GM12864 (cell line): ENCODE measurements around the gene ST6GALNAC4.

Experiments used
- DNase-seq: peaks from one replicate; pipeline ENCODE4 v3.0.0-alpha.2; 2011; ENCODE audit warnings: low read depth
- H3K4me3 ChIP-seq: 2 replicates; pipeline ENCODE4 v1.5.1; 2011; ENCODE audit warnings: mild to moderate bottlenecking, low read depth, low read length, control low read depth
- CTCF ChIP-seq: IDR thresholded peaks from 2 replicates; pipeline ENCODE4 v1.5.1; 2011; ENCODE audit warnings: low read depth, mild to moderate bottlenecking, moderate library complexity, low read length, control low read depth, inconsistent platforms; ENCODE audit errors: missing control alignments

The ST6GALNAC4 gene

DNA sequence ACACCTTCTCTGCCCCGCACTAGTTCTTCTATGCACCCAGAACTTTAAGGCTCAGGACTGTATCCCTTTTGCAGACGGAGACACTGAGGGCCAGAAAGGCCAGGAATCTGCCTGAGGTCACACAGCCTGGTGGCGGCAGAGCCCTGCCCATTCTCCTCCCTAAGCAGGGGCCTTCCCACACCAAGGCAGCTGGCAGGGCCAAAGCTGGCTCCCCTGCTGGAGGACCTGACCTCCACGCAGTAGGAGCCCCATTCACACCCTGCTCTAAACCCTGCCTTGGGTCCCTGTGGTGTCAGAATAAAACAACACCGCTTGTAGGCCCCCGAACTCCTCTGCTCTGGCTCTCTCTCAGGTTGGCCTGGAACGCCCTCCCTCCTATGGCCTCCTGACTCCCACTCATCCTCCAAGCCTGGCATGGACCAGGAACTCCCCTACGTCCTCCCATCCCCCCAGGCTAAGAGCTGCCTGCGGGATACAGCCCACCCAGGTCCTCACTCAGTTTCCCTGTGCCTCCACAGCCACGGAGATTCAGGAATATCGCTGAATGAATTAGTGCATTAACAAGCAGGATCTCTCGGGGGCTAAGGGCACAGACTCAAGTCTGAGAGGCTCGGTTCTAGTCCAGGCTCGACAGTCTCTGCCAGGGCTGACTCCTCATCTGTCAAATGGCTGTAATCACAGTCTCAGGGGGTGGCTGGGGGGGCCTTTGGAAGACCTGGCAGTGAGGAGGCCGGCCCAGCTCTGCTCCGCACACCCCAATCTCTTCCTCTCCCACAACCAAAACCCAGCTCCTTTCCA lies 20.2 kb downstream of the ST6GALNAC4 start:
- H3K4me3 ChIP-seq: no peak overlapping the region
- TF ChIP-seq CTCF: no peak
- DNase-seq: no peak

- no peak for TF ChIP-seq CTCF
- no peak overlapping the region for H3K4me3 ChIP-seq
- no peak for DNase-seq
Measured at GRCh38 chr9:127895811-127896210, 21.0 kb downstream of the ST6GALNAC4 start.

DNA sequence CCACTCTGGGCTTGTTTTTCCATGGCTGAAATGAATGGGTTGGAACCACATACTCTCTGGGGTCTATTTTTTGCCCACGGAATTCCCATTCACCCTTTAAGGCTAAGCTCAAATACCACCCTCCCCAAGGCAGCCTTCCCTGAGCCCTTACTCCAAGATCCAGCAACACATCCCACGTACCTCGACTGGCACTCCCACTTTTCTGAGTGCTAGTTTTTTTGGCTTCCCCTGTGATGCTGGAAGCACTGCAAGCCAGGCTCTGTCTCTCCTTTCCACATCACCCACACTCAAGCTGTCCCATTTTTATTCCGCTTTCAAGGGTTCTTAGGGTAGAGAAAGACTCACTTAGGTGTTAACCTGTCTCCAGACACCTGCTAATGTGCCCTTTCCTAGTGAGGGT lies 23.4 kb downstream of the ST6GALNAC4 start:
- TF ChIP-seq CTCF: no peak
- DNase-seq: no peak
- no peak overlapping the region for H3K4me3 ChIP-seq

DNA sequence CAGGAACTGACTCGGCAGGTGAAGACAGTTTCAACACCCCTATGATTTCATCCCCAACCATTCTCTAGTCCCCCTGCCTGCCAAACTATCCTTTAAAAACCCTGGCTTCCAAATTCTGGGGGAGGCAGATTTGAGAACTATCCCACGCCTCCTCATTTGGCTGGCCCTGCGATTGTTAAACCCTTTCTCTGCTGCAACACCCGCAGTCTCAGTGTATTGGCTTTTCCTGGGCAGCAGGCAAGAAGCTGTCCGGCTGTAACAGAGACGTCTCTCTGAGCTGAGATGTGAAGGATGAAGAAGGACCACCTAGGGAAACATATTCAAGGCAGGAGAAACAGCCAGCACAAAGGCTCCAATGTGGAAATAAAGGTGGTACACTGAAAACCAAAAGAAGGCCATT lies 24.0 kb downstream of the ST6GALNAC4 start:
- no peak for DNase-seq
- H3K4me3 ChIP-seq: no peak overlapping the region
- TF ChIP-seq CTCF: no peak

GRCh38 chr9:127890053-127890452 lies 26.8 kb downstream of the ST6GALNAC4 start:
- no peak for TF ChIP-seq CTCF
- H3K4me3 ChIP-seq: no peak overlapping the region
- DNase-seq: no peak

GRCh38 chr9:127887792-127888191 lies 29.0 kb downstream of the ST6GALNAC4 start:
- no peak overlapping the region for H3K4me3 ChIP-seq
- peak; percentile 41 for TF ChIP-seq CTCF
- no peak for DNase-seq

DNA sequence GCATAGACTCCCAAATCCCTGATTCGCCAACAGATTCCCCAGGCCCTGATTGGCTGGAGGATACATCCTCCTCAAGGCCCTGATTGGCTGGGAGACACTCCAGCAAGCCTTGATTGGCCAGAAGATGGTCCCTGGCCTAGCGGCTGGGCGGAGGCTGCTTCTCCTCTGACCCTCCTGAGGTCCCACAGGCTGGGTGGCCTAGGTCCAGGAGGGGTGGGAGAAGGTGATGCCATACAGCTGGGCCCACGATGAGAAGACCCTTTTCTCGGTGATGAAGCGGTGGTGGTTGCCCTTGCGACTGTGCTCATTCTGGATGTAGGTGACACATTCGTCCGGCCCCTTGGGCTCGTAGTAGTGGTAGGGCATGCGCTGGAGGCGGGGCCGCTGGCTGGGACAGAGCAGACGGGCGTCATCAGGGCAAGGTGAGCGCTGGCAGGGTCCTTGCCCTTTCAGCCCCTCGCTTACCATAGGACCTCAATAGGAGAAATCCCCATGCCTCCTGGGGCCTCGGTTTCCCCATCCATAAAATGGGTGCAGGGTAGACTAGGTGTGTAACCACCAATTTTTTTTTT lies 30.4 kb downstream of the ST6GALNAC4 start:
- DNase-seq: no peak

More for the DNA sequence above, 30.4 kb downstream of the ST6GALNAC4 start:
- no peak for TF ChIP-seq CTCF
- no peak overlapping the region for H3K4me3 ChIP-seq
